T-helper 2 cell (primary cell): ENCODE results near the gene ASPHD1.
"Not testable (repeated sequence)": the region's sequence is repeated elsewhere in the genome, so short reads cannot be mapped to it uniquely, and the experiment has no call there.

Experiments used
- DNase-seq, 5 experiments: peaks; one replicate each; pipeline versions ENCODE4 v3.0.0 to v3.0.0-alpha.2; 2012 to 2022

The ASPHD1 gene

DNA sequence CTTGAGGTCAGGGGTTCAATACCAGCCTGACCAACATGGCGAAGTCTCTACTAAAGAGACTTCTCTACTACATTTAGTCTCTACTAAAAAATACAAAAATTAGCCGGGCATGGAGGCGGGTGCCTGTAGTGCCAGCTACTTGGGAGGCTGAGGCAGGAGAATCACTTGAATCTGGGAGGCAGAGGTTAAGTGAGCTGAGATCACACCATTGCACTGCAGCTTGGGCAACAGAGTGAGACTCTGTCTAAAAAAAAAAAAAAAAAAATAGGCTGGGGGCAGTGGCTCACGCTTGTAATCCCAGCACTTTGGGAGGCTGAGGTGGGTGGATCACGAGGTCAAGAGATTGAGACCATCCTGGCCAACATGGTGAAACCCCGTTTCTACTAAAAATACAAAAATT is 9.6 kb downstream of the ASPHD1 start:
- DNase-seq: not testable (repeated sequence)

DNA sequence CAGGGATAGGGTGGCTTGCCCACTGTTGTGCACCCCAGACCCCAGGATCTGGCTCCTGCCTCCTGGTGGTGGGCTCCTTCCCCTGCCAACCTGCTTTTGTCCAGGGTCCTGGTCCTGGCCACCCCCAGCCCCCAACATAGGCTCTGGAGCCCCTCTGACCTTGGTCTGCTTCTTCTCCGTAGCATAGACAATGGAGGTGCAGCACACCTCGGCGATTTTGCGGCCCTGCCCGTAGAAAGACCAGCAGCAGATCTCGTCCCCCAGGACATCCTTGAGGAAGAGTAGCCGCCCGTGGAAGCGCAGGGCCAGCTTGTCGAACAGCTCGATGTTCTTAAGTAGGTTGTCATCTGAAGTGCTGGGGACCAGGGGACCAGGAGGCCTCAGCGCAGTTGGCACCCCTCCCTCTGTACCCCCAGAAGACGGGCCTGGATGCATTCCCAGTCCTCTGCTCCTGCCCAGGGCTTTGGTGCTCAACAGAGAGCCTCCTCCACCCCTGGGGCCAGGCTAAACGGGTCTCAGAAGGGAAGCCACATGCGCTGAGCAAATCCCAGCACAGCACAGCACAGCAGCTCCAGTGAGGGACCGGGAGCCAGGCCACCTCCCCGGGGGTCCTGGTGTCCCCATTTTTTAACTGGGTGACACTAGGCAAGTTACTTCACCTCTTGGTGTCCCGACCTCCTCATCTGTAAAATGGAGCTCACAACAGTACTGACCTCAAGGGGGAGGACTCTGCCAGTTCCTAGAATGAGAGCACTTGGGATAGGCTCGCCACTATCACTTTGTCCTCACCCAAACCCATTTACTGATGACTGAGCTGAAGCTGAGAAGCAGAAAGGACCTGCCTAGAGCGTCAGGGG is 10.8 kb downstream of the ASPHD1 start:
- no peak for DNase-seq

DNA sequence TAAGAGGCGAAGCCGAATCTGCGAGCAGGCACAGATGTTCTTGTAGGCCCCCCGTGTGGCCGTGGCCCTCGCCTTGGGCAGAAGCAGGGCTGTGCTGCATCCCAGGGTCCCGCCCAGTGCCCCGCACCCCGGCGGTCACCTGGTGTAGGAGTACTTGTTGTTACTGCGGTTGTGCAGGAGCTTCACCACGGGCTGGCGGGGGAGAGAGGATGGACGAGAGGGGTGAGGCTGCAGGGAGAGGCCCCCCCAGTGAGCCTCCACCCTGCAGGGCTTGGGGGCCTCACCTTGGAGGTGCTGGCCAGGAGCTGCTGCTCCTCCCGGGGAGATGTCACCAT is 11.4 kb downstream of the ASPHD1 start:
- DNase-seq: no peak

DNA sequence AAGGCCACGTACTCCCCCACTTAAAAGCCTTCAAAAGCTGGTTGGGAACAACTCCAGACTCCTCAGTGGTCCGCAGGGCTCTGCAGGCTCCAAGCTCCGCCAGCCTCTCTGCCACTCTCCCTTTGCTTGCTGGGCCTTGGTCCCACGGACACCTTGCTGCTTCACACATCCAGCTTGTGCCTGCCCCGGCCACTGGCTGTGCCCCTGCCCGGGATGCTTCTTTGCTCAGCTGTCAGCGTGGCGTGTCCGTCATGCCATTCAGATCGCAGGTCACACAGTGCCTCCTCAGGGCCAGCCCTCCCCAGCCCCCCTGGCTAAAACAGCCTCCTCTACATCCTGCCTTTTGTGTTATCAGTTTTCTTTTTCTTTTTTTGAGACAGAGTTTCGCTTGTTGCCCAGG is 11.8 kb downstream of the ASPHD1 start:
- no peak for DNase-seq

DNA sequence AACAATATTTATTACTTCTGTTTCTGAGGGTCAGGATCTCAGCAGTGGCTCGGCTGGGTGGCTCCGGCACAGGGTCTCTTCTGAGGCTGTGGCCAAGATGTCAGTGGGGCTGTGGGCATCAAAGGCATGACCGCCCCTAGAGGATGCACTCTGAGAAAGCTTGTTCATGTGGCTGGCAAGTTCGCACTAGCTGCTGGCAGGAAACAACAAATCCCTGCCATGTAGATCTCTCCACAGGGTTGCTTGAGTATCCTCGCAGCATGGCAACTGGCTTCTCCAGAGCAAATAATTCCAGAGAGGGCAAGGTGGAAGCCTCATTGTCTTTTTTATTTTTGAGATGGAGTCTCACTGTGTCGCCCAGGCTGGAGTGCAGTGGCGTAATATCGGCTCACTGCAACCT is 13.2 kb downstream of the ASPHD1 start:
- DNase-seq: no peak

DNA sequence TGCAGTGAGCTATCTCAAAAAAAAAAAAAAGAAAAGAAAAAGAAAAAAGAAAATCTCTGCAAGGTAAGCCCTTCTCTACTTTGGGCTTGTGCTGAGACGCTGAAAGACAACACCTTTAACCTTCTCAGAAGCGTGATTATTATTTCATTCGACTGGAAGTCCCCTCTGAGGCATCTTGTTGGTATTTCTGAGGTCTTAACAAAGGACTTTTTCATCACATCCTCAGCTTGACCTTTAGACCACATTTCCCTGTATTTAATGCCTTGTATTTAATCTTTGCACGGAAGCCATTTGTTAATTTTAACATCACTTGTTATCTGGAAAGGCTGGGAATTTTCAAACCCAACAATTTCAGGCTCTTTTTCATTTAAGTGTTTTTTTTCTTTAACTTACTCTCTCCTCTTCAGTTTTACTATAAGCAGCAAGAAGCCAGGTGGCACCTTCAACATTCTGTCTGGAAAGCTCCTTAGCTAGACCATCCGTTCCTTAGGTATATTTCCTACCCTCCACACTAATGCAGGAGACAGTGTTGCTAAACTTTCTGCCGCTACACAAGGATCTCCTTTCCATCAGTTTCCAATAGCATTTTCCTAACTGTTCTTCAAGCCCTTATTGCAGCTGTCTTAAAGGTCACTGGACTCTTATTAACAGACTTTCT is 15.4 kb downstream of the ASPHD1 start:
- DNase-seq: no peak

DNA sequence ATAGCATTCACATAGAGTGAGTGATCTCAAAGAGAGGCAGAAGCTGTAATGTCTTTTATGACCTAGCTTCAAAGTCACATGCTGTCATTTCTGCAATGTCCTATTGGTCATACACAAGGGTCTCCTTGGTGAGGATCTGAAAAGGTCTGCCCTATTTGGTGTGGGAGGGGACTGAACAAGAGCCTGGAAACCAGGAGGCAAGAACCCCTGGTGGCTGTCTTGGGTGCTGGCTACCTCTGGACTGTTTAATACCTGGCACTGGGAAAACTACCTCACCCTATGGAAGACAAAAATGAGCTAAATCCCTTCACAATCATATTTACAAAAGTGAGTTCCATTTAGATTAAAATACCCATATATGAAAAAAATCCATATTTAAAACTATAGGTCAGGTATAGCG is 16.7 kb downstream of the ASPHD1 start:
- no peak for DNase-seq

DNA sequence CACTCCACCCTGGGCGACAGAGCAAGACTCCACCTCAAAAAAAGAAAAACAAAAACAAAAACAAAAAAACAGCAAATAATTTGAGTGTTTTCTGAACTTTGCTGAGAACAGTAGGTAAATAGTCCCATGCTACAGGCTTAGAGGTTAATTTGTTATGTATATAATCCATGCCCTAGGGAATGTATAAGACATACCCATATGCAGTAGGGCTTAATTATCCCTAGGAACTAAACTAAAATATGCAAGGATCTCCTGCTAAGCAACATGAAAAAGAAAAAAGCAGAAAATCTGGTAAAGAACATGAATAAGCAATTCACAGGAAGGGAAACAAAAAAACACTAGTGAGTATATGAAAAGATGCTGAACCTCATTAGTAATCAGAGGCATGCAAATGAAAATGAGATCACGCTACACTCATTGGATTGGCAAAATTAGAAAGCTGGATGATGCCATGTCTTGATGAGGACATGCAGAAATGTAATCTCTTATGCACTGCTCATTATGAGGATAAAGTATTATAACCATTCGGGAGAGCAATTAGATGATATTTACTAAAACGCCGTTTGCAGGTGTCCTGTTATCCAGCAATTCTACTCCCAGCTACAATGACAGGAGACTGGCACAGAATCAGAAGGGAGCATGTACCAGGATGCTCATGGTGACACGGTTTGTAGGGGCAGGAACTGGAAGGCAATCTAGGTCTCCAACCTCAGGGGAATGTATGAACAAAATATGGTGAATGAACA is 20.2 kb downstream of the ASPHD1 start:
- no peak for DNase-seq

DNA sequence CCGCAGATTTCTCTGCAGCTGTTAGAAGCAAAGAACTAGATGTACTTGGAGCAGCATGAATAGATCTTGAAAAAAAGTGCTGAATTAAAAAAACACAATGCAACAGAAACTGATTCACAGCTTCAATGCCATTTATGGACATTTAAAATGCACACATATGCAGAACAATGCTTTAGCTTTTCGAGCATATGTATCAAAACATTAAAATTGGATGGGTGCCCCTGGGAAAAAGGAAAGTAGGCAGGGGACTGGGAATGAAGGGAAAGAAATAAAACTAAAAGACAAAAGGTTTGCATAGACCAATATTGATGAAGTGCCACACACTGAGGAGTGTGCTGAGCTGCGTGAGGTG is 20.7 kb downstream of the ASPHD1 start:
- DNase-seq: no peak

DNA sequence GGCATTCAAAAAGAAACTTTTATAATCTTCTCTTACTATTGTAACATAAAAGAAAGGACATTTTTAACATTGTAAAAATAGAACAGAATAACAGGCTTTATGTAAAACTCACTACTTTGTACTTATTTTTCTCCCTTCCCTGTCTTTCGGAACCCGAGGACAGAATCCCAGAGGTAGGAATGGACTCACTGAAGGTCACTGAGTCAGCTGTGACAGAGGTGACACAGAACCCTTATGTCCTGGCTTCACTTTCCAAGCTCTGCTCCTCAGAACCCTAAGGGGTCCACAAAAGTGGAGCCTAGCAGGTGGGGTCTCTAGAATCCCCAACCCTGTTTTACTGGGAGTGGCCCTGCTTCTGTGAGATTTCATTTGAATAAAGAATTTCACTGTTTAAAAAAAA is 22.0 kb downstream of the ASPHD1 start:
- no peak for DNase-seq

DNA sequence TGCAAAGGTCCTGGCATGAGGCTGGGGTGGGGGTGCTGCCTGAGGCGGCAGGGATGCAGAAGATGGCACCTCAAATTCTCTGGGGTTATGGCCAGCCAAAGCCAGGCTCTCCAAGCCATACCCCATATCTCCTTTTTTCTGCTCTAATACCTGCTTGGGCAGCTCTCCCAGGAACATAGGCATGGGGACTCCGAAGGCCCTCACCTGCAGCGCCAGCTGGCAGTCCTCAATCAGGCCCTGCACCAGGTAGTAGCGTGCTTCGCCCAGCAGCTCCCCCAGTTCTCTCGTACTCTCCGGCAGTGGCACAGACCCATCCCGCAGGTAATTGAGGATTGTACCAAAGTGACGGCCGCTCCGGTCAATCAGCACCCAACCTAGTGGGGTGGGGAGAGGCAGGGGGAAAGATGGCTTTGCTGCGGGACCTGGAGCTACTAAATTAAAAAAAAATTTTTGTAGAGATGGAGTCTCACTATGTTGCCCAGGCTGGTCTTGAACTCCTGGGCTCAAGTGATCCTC is 22.8 kb downstream of the ASPHD1 start:
- no peak for DNase-seq

DNA sequence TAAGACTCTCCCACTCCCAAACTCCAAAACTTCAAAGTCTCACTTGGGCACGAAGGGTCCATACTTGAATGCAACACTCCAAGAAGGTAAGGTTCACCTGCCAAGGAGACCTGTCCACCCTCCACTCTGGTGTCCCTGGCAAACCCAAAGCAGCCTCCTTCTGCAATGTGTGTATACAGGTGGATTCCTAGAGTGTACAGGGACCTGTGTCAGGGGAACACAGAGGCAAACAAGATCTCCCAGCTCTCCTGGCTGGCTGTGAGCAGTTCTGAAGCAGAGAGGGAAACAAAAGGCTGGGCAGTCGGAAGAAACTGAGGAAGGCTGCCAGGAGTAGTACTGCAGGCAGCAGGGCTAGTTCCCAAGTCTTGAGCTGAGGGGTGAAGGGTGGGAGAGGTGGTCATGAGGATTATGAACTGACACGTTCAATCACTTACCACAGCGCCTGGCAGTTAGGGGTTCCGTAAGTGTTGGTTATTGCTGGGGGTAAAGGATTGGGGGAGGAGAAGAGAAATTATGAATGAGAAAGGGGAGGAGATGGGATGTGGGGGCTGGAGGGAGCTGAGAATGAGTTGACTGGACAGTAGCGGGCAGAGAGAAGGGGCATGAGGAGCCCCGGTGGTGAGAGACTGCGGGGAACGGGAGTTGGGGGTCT is 24.9 kb downstream of the ASPHD1 start:
- DNase-seq: peak in 1 of 5 experiments; percentile 13

DNA sequence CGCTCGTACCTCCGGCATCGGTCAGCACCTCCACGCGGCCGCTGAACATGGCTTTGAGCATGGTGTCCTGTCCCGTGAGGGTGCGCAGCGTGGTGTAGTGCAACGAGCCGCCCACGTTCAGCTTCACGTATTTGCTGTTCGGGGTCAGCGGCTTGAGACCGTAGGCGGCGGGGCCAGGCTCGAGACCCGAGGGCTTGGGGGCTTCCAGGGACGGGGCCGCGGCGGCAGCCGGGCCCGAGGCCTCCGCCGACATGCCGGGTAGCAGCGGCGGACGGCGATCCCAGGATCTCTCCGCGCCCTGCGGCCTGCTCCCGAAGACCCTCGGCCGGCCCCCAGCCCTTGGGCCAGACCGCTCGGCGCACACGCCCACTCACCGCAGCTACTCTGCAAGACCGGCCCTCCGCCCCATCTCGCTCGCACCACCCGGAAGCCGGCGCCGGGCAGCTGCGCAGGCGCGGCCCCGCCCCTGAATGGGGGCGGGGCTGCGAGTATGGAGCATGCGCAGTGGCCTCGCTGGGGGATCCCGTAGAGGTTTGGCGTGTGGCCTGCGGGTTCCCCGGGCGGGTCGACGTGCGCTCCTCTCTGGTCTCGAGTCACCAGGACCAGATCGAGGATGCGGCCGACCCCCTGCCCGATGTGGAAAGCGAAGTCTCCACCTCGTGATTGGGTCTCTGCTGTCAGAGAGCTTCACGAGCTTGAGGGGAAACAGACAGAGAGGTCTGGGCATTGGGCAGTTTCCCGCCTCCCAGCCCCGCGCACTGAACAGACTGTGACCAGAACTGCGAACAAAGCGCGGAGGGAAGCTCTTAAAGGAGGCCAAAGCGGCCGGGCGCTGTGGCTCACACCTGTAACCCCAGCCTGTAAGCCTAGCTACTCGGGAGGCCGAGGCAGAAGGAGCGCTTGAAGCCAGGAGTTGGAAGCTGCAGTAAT is 25.8 kb downstream of the ASPHD1 start, which contains the start of gene KCTD13:
KCTD13 (minus strand) TSS at position 446 of the 930 bp plus-strand sequence; CDS start at position 253, 193 bp downstream.
- DNase-seq: peak; percentile 77 to 87 (median 82)

DNA sequence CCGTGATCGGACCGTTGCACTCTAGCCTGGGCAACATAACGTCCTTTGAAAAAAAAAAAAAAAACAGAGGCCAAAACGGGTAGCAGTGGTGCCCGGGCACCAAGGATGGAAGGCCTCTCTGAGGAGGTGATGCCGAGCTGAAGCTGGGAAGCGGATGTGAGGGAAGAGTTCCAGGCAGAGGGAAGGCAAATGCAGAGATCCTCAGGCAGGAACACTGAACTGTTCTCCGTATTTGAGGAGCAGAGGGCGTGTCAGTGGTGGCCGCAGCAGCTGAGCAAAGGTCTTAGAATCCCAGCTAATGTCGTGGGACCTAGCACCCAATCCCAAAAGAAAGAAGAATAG is 26.4 kb downstream of the ASPHD1 start:
- DNase-seq: no peak

DNA sequence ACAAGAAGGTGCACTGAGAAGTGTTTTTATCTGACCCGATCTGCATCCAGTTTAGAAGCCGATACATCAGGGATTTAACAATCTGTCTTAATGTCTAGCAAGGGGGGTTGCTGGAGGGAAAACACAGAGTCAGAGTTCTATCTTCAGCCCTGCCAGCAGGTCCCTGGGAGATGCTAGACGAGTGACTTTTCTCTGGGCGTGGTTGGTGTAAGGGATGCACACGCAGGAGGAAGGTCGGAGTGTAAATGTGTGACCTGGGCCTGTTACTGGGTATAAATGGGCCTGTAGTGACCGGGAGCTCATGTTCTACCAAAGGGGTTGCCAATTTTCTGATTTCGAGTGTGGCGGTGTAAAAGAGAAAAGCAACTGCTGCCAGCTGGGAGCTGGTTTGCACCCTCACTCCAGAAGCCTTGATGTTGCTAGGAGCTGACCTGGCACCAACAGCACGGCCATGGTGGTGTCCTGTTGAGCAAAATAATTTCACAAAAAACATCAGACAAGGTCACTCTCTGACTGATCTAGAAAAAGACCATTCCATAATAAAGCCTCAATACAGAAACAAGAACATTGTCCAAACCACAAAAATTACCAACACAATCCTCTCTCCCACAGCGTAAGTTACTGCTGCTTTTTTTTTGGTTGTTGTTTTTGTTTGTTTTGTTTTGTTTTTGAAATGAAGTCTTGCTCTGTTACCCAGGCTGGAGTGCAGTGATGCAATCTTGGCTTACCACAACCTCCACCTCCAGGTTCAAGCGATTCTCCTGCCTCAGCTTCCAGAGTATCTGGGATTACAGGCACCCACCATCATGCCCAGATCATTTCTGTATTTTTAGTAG is 27.0 kb downstream of the ASPHD1 start:
- DNase-seq: no peak

DNA sequence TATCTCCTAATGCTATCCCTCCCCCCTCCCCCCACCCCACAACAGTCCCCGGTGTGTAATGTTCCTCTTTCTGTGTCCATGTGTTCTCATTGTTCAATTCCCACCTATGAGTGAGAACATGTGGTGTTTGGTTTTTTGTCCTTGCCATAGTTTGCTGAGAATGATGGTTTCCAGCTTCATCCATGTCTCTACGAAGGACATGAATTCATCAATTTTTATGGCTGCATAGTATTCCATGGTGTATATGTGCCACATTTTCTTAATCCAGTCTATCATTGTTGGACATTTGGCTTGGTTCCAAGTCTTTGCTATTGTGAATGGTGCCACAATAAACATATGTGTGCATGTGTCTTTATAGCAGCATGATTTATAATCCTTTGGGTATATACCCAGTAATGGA is 31.5 kb downstream of the ASPHD1 start:
- not testable (repeated sequence) for DNase-seq

DNA sequence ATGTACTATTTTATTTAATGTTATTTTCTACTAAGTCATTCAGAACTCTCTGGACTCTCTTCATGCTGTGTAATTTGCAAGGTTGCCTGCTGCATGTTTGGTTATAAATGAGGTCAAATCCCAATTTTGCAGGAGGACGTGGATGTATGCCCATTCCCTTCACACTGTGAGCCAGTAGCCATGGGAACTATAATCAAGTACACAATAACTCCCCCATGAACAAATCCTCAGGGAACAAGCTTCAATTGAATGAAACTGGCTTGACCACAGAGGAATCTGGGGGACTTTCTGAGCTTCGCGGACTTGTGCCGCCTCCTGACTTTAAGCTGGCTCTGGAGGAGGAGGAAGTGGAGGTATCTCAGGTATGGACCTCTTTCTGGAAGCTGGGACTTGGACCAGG is 40.4 kb downstream of the ASPHD1 start:
- DNase-seq: no peak

DNA sequence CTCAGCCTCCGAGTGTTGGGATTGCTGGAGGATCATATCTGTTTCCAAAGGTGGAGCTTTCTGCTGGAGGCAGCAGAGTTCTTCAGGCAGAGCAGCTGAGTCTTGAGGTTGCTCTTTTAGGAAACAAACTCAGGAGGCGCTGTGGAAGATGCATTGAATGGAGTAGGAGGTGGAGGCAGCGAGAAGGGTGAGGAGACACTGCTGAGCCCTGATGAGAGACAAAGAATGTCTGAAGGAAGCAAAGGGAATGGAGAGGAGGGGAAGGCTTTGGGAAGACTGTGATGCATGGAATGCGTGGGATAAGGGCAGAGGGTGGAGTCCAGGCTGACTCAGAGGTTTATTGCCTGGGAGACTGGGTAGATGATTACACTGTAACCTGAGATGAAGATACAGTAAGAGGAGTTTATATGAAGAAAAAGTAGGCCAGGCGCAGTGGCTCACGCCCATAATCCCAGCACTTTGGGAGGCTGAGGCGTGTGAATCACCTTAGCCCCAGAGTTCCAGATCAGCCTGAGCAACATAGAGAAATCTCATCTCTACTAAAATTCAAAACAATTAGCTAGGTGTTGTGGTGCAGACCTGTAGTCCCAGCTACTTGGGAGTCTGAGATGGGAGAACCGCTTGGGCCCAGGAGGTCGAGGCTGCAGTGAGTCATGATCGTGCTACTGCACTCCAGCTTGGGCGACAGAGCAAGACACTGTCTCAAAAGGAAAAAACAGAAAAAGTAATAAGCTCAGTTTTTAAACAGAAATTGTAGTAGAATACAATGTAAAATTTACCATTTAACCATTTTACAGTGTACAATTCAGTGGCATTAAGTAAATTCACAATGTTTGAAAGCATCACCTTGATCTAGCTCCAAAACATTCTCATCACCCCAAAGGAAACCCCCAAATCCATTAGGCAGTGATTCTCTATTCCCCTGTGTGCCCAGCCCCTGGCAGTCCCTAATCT is 43.8 kb downstream of the ASPHD1 start:
- no peak for DNase-seq

DNA sequence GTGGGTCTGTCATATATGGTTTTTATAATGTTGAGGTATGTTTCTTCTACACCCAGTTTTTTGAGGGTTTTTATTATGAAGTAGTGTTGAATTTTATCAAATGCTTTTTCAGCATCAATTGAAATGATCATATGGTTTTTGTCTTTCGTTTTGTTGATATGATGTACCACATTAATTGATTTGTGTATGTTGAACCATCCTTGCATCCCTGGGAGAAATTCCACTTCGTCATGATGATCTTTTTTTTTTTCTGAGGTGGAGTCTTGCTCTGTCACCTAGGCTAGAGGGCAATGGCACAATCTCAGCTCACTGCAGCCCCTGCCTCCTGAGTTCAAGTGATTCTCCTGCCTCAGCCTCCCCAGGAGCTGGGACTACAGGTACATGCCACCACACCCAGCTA is 47.6 kb downstream of the ASPHD1 start:
- no peak for DNase-seq
